Coronary artery (tissue), 2 donors: ENCODE data around the gene DCXR.

Experiments used
- DNase-seq: peaks from one replicate; pipeline ENCODE4 v3.0.0-alpha.2; 2017; ENCODE audit warnings: low spot score
- H3K27ac ChIP-seq, 2 donors: fragments of 200-600 bp; sonication (generic); one replicate each; pipeline ENCODE4 v1.5.1; 2016 to 2019
- H3K4me3 ChIP-seq: fragments of 200-600 bp; sonication (generic); 2 replicates; pipeline ENCODE4 v1.5.1; 2016; ENCODE audit warnings: mild to moderate bottlenecking, moderate library complexity
- CTCF ChIP-seq: fragments of 200-600 bp; sonication (generic); IDR thresholded peaks from one replicate; pipeline ENCODE4 v1.5.1; 2019; ENCODE audit warnings: antibody characterized with exemption

The DCXR gene

GRCh38 chr17:82023447-82024241 lies 13.9 kb downstream of the DCXR start:
- no peak for DNase-seq
- Histone ChIP-seq H3K4me3 (peak overlapping the region; percentile 98), H3K27ac (peak overlapping the region in 1 of 2 donors; percentile 65)
- TF ChIP-seq CTCF = no peak

- peak within 1 kb of the TSS; percentile 98 for H3K4me3 ChIP-seq
- peak within 1 kb of the TSS; percentile 36 to 83 for H3K27ac ChIP-seq
- peak; percentile 100 for DNase-seq
- TF ChIP-seq CTCF = no peak
Observed at GRCh38 chr17:82022981-82023446, 14.5 kb downstream of the DCXR start, which contains the start of gene LRRC45. LRRC45 (plus strand) TSS chr17:82023305; CDS start chr17:82023644, 339 bp downstream.

DNA sequence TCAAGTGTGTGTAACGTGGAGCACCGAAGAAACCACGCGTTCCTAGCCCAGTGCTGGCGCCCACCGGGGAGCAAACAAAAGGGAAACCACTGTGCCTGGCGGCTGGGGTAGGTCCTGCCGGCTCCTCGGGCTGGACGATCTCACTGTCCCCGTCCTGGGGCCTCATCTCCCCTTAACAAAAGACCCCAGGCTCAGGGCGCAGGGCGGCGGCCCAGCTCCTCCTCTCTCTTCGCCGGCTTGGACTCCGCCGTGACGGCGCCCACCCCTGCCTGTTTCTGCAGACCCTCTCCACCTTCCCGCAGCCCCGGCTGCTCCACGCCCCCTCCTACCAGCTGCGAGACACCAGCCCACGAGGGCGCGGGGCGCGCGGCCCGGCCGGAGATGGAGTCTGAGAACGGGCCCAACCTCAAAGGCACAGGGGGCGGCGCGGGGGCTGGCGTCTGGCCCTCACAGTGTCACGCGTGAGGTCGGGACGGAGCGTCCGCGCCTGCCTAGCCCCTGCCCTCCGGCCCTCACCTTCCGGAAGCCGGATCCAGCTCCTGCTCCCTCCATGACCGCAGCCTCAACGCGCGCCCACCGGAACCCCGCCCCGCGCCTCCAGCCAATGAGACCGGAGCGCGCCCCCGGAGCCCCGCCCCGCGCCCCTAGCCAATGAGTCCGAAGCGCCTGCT lies 15.1 kb downstream of the DCXR start, which contains the start of gene CENPX:
Gene CENPX, minus strand, starts transcription at position 569 of the 671 bp plus-strand sequence. Its CDS starts 17 bp downstream, at position 552.
- Histone ChIP-seq H3K27ac (peak within 1 kb of the TSS; percentile 36 to 83), H3K4me3 (peak within 1 kb of the TSS; percentile 98)
- TF ChIP-seq CTCF = no peak
- no peak for DNase-seq

GRCh38 chr17:82021900-82022309 lies 15.6 kb downstream of the DCXR start:
- no peak for TF ChIP-seq CTCF
- DNase-seq = no peak
- peak overlapping the region in 1 of 2 donors; percentile 36 for H3K27ac ChIP-seq
- peak overlapping the region; percentile 95 for H3K4me3 ChIP-seq

- peak overlapping the region; percentile 95 for H3K4me3 ChIP-seq
- TF ChIP-seq CTCF = peak; percentile 38
- no peak overlapping the region for H3K27ac ChIP-seq
- no peak for DNase-seq
Observed at GRCh38 chr17:82021107-82021899, 16.2 kb downstream of the DCXR start.

DNA sequence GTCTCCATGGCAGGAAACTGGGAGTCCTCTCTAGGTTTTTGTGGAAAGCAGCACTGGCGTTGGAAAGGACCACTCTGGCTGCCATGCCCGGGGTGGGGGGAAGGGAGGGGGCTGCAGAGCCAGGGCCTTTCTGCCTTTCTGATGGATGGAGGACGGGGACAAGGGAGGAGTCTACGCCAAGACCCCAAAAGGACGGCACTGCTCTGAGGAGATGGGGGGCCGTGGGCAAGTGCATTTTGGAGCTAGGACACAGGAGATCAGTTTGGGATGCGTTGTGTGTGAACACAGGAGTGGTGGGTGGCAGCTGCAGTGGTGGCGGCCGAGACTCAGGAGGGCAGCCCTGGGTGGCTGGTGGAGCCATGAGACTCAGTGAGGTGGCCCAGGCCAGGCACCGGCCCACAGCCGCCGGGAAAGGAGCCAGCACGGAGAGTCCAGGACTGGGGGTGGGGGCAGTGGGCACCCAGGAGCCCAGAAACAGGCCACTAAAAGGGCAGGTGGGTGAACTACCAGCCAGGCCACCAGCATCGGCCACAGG lies 16.9 kb downstream of the DCXR start:
- Histone ChIP-seq H3K4me3 (no peak overlapping the region), H3K27ac (no peak overlapping the region)
- no peak for TF ChIP-seq CTCF
- no peak for DNase-seq
